ENCODE data around the gene ACP6. TPM values are rescaled to one million over a fixed set of nuclear protein-coding genes. Genes with fewer than 3 reads are reported as not detected.

ACP6 gene
- total RNA-seq, 8 experiments from 2014 or later = 6.4 to 62.7 (median 14.3) TPM

GRCh38 chr1:147597010-147597409 is 73.3 kb downstream of the ACP6 start:
- H3K27ac ChIP-seq = no peak overlapping the region
- no peak for ATAC-seq (replicated peaks in 6 of 8)
- in situ Hi-C loops (cut with MboI; ENCODE audit: low pct_unique_long_range_greater_than_20kb in 2 of 9, low sequenced_read_pairs in 9 of 9, unreplicated experiment in 9 of 9) = loop anchor here in 1 of 9 experiments (25.0 kb wide), 1 partner anchor 90 kb away; no protein-coding TSS in a partner anchor
- 25 to 100% (median 89%) methylated on average over 1 of the region's 1 CpG; no CpG with 5 or more reads in 1 of the 10 experiments for WGBS, 10 experiments
- H3K4me3 ChIP-seq = no peak overlapping the region
- H3K4me1 ChIP-seq (replicated peaks in 1 of 2) = peaks cover 9 to 18% of the 10 kb centered on the region in 2 donors

Other genes starting within 250 kb of the ACP6 start
- 10 to 100 TPM in 7 of 8 experiments, 1 to 10 TPM in 1; 4.1 to 27.0 (median 17.1) TPM for gene BCL9, start 129.0 kb downstream of the ACP6 start, total RNA-seq
- gene GJA5, start 90.1 kb upstream of the ACP6 start, total RNA-seq = 1 to 10 TPM in 1 of 8 experiments, under 1 TPM in 7; 0.14 to 2.0 (median 0.30) TPM
- gene GJA8, start 232.3 kb upstream of the ACP6 start, total RNA-seq = under 1 TPM in 3 of 8 experiments, not detected in 5; 0.17 to 0.77 (median 0.71) TPM

Measured in motor neuron (in vitro differentiated cells).